ENCODE results near the gene ZNF3. TPM values are rescaled to one million over a fixed set of nuclear protein-coding genes. Genes with fewer than 3 reads are reported as not detected.

Gene ZNF3
- total RNA-seq, 1 experiment from 2014 or later: 47.7 TPM

GRCh38 chr7:100091411-100092181 lies 10.1 kb upstream of the ZNF3 start:
- in situ Hi-C loops (cut with HindIII; ENCODE audit: low pct_unique_long_range_greater_than_20kb, low sequenced_read_pairs): no loop called here
- DNase-seq (ENCODE audit: low read depth): no peak

GRCh38 chr7:100090527-100091410 lies 9.2 kb upstream of the ZNF3 start:
- no peak for DNase-seq (ENCODE audit: low read depth)
- in situ Hi-C loops (cut with HindIII; ENCODE audit: low pct_unique_long_range_greater_than_20kb, low sequenced_read_pairs): no loop called here

- no peak for DNase-seq (ENCODE audit: low read depth)
- in situ Hi-C loops (cut with HindIII; ENCODE audit: low pct_unique_long_range_greater_than_20kb, low sequenced_read_pairs): no loop called here
Observed at GRCh38 chr7:100089458-100090196, 8.1 kb upstream of the ZNF3 start.

GRCh38 chr7:100088621-100089457 lies 7.3 kb upstream of the ZNF3 start, which contains the start of gene COPS6:
Gene COPS6, plus strand, starts transcription at chr7:100088969. Its CDS starts 22 bp downstream, at chr7:100088991.
- in situ Hi-C loops (cut with HindIII; ENCODE audit: low pct_unique_long_range_greater_than_20kb, low sequenced_read_pairs): no loop called here
- DNase-seq (ENCODE audit: low read depth): peak; percentile 74

GRCh38 chr7:100088095-100088620 lies 6.6 kb upstream of the ZNF3 start:
- in situ Hi-C loops (cut with HindIII; ENCODE audit: low pct_unique_long_range_greater_than_20kb, low sequenced_read_pairs): no loop called here

GRCh38 chr7:100087055-100087750 lies 5.7 kb upstream of the ZNF3 start:
- in situ Hi-C loops (cut with HindIII; ENCODE audit: low pct_unique_long_range_greater_than_20kb, low sequenced_read_pairs): no loop called here
- peak; percentile 34 for DNase-seq (ENCODE audit: low read depth)

More at GRCh38 chr7:100088095-100088620, 6.6 kb upstream of the ZNF3 start:
- no peak for DNase-seq (ENCODE audit: low read depth)

- no peak for DNase-seq (ENCODE audit: low read depth)
- in situ Hi-C loops (cut with HindIII; ENCODE audit: low pct_unique_long_range_greater_than_20kb, low sequenced_read_pairs): no loop called here
Observed at GRCh38 chr7:100085515-100085914, 4.0 kb upstream of the ZNF3 start.

GRCh38 chr7:100082978-100083377 lies 1.5 kb upstream of the ZNF3 start:
- DNase-seq (ENCODE audit: low read depth): no peak
- in situ Hi-C loops (cut with HindIII; ENCODE audit: low pct_unique_long_range_greater_than_20kb, low sequenced_read_pairs): no loop called here

GRCh38 chr7:100080907-100081534 lies 502 bp downstream of the ZNF3 start:
- in situ Hi-C loops (cut with HindIII; ENCODE audit: low pct_unique_long_range_greater_than_20kb, low sequenced_read_pairs): no loop called here
- no peak for DNase-seq (ENCODE audit: low read depth)

GRCh38 chr7:100079024-100079560 lies 2.4 kb downstream of the ZNF3 start:
- no peak for DNase-seq (ENCODE audit: low read depth)
- in situ Hi-C loops (cut with HindIII; ENCODE audit: low pct_unique_long_range_greater_than_20kb, low sequenced_read_pairs): no loop called here

GRCh38 chr7:100077205-100077604 lies 4.3 kb downstream of the ZNF3 start:
- in situ Hi-C loops (cut with HindIII; ENCODE audit: low pct_unique_long_range_greater_than_20kb, low sequenced_read_pairs): no loop called here

GRCh38 chr7:100075418-100075817 lies 6.1 kb downstream of the ZNF3 start:
- DNase-seq (ENCODE audit: low read depth): no peak
- in situ Hi-C loops (cut with HindIII; ENCODE audit: low pct_unique_long_range_greater_than_20kb, low sequenced_read_pairs): no loop called here

More at GRCh38 chr7:100077205-100077604, 4.3 kb downstream of the ZNF3 start:
- no peak for DNase-seq (ENCODE audit: low read depth)

- in situ Hi-C loops (cut with HindIII; ENCODE audit: low pct_unique_long_range_greater_than_20kb, low sequenced_read_pairs): no loop called here
- no peak for DNase-seq (ENCODE audit: low read depth)
Observed at GRCh38 chr7:100074841-100075240, 6.7 kb downstream of the ZNF3 start.

- DNase-seq (ENCODE audit: low read depth): no peak
- in situ Hi-C loops (cut with HindIII; ENCODE audit: low pct_unique_long_range_greater_than_20kb, low sequenced_read_pairs): no loop called here
Observed at GRCh38 chr7:100072462-100072861, 9.1 kb downstream of the ZNF3 start.

GRCh38 chr7:100071018-100071723 lies 10.4 kb downstream of the ZNF3 start:
- in situ Hi-C loops (cut with HindIII; ENCODE audit: low pct_unique_long_range_greater_than_20kb, low sequenced_read_pairs): no loop called here

GRCh38 chr7:100069991-100070390 lies 11.5 kb downstream of the ZNF3 start:
- in situ Hi-C loops (cut with HindIII; ENCODE audit: low pct_unique_long_range_greater_than_20kb, low sequenced_read_pairs): no loop called here
- DNase-seq (ENCODE audit: low read depth): no peak

More at GRCh38 chr7:100071018-100071723, 10.4 kb downstream of the ZNF3 start:
- peak; percentile 38 for DNase-seq (ENCODE audit: low read depth)

All from Caki2 (cell line).